C4-2B (cell line): Measurements from ENCODE around the gene BLACAT1.

Experiments
- H3K27ac ChIP-seq: fragments of 450-650 bp; 2 replicates; pipeline ENCODE4 v1.5.1; 2017
- CTCF ChIP-seq: fragments of 450-650 bp; conservative IDR thresholded peaks from 2 replicates; pipeline ENCODE4 v1.5.1; 2017; ENCODE audit warnings: mild to moderate bottlenecking
- ZFX ChIP-seq: fragments of 450-650 bp; IDR thresholded peaks from 2 replicates; pipeline ENCODE4 v1.6.1; 2017

The BLACAT1 gene

GRCh38 chr1:205456868-205457745 lies 1.3 kb upstream of the BLACAT1 start:
- TF ChIP-seq ZFX: no peak
- no peak for TF ChIP-seq CTCF
- no peak overlapping the region for H3K27ac ChIP-seq

- no peak overlapping the region for H3K27ac ChIP-seq
- no peak for TF ChIP-seq ZFX
- no peak for TF ChIP-seq CTCF
Observed at GRCh38 chr1:205456383-205456867, 580 bp upstream of the BLACAT1 start.

- no peak for TF ChIP-seq CTCF
- no peak for TF ChIP-seq ZFX
Observed at GRCh38 chr1:205454903-205455335, 926 bp downstream of the BLACAT1 start.

GRCh38 chr1:205453466-205453865 lies 2.4 kb downstream of the BLACAT1 start:
- no peak overlapping the region for H3K27ac ChIP-seq
- no peak for TF ChIP-seq CTCF
- TF ChIP-seq ZFX: no peak

More at GRCh38 chr1:205454903-205455335, 926 bp downstream of the BLACAT1 start:
- H3K27ac ChIP-seq: no peak overlapping the region

GRCh38 chr1:205452933-205453332 lies 2.9 kb downstream of the BLACAT1 start:
- no peak overlapping the region for H3K27ac ChIP-seq
- TF ChIP-seq CTCF: no peak
- TF ChIP-seq ZFX: no peak

- no peak overlapping the region for H3K27ac ChIP-seq
- TF ChIP-seq ZFX (no peak), CTCF (no peak)
Observed at GRCh38 chr1:205452364-205452763, 3.5 kb downstream of the BLACAT1 start.

- TF ChIP-seq ZFX (no peak), CTCF (no peak)
- no peak overlapping the region for H3K27ac ChIP-seq
Observed at GRCh38 chr1:205451759-205452164, 4.1 kb downstream of the BLACAT1 start.
